Endothelial cell of umbilical vein (primary cell): ENCODE results near the gene LMLN. TPM values are rescaled to one million over a fixed set of nuclear protein-coding genes. Genes with fewer than 3 reads are reported as not detected.
"Not testable (repeated sequence)": the region's sequence is repeated elsewhere in the genome, so short reads cannot be mapped to it uniquely, and the experiment has no call there.

ENCODE experiments used
- BruUV-seq: library from RNA; stranded (reverse); fragments of 400-500 nt; replicated peaks from 2 replicates; lab custom pipeline; 2021; lab: Mats Ljungman, UMichigan
- CTCF ChIA-PET: fragments of 300-600, 350-600 bp; sonication (Branson Sonifier 250); formaldehyde crosslinking; loops from one replicate; lab custom pipeline; 2021; ENCODE audit warnings: antibody characterized with exemption, inconsistent platforms; lab: Charles Lee
- POLR2A ChIA-PET: fragments of 300-600, 350-600 bp; sonication (Branson Sonifier 250); formaldehyde crosslinking; loops from one replicate; lab custom pipeline; 2021; ENCODE audit warnings: antibody characterized with exemption, inconsistent platforms; lab: Charles Lee
- DNase-seq: peaks from one replicate; pipeline ENCODE4 v3.0.0-alpha.2; 2011; ENCODE audit warnings: low read depth, low spot score
- FAIRE-seq: peaks from 2 replicates; lab custom pipeline; 2011; peaks lifted over from hg19 to GRCh38; lab: Jason Lieb, UNC
- H2AFZ ChIP-seq: 2 replicates; pipeline ENCODE4 v1.6.0; 2012; ENCODE audit warnings: low read depth, low read length, control low read depth, inconsistent platforms
- H3K27ac ChIP-seq: 2 replicates; pipeline ENCODE4 v1.5.1; 2011; ENCODE audit warnings: low read depth, mild to moderate bottlenecking, control low read depth, low read length, moderate library complexity; ENCODE audit not compliant: insufficient read depth
- H3K27me3 ChIP-seq, 2 experiments: 2 replicates each; pipeline versions ENCODE4 v1.6.0 to v1.6.1; 2011; ENCODE audit warnings: low read length in 2 of 2, mixed read lengths in 1 of 2; ENCODE audit not compliant: control insufficient read depth in 2 of 2, insufficient read depth in 2 of 2
- H3K36me3 ChIP-seq, 2 experiments: 2 replicates in 1 of 2; 3 replicates in 1 of 2; pipeline ENCODE4 v1.5.1; 2011; ENCODE audit warnings: low read length in 2 of 2, mild to moderate bottlenecking in 1 of 2, moderate library complexity in 1 of 2; ENCODE audit not compliant: control insufficient read depth in 2 of 2, insufficient read depth in 2 of 2; ENCODE audit errors: extremely low read depth in 1 of 2
- H3K4me1 ChIP-seq: 3 replicates; pipeline ENCODE4 v1.5.1; 2011; ENCODE audit warnings: mild to moderate bottlenecking, low read length; ENCODE audit not compliant: control insufficient read depth, insufficient read depth; ENCODE audit errors: extremely low read depth
- H3K4me2 ChIP-seq: 2 replicates; pipeline ENCODE4 v1.6.1; 2011; ENCODE audit warnings: low read length, control low read depth, mixed read lengths; ENCODE audit not compliant: insufficient read depth
- H3K4me3 ChIP-seq, 3 experiments: fragments of 200-600 bp in 1 of 3; sonication (generic), shearing (Covaris generic) in 1 of 3; replicated peaks in 1 of 3; 2 replicates each; pipeline ENCODE4 v1.5.1; 2011 to 2016; ENCODE audit warnings: control low read depth in 3 of 3, low read length in 3 of 3, mild to moderate bottlenecking in 2 of 3, inconsistent platforms in 1 of 3, low read depth in 1 of 3, moderate library complexity in 1 of 3; ENCODE audit not compliant: insufficient read depth in 1 of 3
- H3K79me2 ChIP-seq: 2 replicates; pipeline ENCODE4 v1.6.0; 2012; ENCODE audit warnings: low read length, inconsistent platforms; ENCODE audit not compliant: control insufficient read depth, insufficient read depth
- H3K9ac ChIP-seq: replicated peaks from 2 replicates; pipeline ENCODE3; 2011; ENCODE audit warnings: low read length, control low read depth; ENCODE audit not compliant: insufficient read depth; ENCODE audit errors: extremely low read depth
- H3K9me1 ChIP-seq: replicated peaks from 3 replicates; pipeline ENCODE4 v1.6.0; 2011; ENCODE audit warnings: mild to moderate bottlenecking, low read length; ENCODE audit not compliant: control insufficient read depth, insufficient read depth; ENCODE audit errors: extremely low read depth
- H3K9me3 ChIP-seq: replicated peaks from 2 replicates; pipeline ENCODE4 v1.5.1; 2012; ENCODE audit warnings: low read length, inconsistent platforms; ENCODE audit not compliant: control insufficient read depth, insufficient read depth
- H4K20me1 ChIP-seq: replicated peaks from 2 replicates; pipeline ENCODE3; 2011; ENCODE audit warnings: mild to moderate bottlenecking, low read length; ENCODE audit not compliant: control insufficient read depth, insufficient read depth; ENCODE audit errors: extremely low read depth
- CTCF ChIP-seq, 2 donors: IDR thresholded peaks; 1 replicate in 1 of 2; 2 replicates in 1 of 2; pipeline ENCODE4 v1.5.1; 2011; ENCODE audit warnings: low read length in 2 of 2, mild to moderate bottlenecking in 2 of 2, moderate library complexity in 2 of 2, control low read depth in 1 of 2, inconsistent platforms in 1 of 2, low read depth in 1 of 2; ENCODE audit not compliant: insufficient read depth in 1 of 2; ENCODE audit errors: extremely low read depth in 1 of 2
- EZH2 ChIP-seq: IDR thresholded peaks from 2 replicates; pipeline ENCODE4 v1.6.1; 2012; ENCODE audit warnings: borderline replicate concordance, low read depth, mild to moderate bottlenecking, moderate library complexity, low read length, inconsistent platforms; ENCODE audit not compliant: severe bottlenecking
- FOS ChIP-seq: IDR thresholded peaks from 2 replicates; pipeline ENCODE4 v1.6.1; 2011; ENCODE audit warnings: mild to moderate bottlenecking, low read length, moderate library complexity, borderline replicate concordance; ENCODE audit not compliant: insufficient read depth
- GATA2 ChIP-seq: IDR thresholded peaks from 2 replicates; pipeline ENCODE4 v1.7.0; 2011; ENCODE audit warnings: low read depth, mild to moderate bottlenecking, moderate library complexity, mixed read lengths, low read length; ENCODE audit not compliant: insufficient read length, insufficient read depth
- JUN ChIP-seq: IDR thresholded peaks from 2 replicates; pipeline ENCODE4 v1.6.1; 2011; ENCODE audit warnings: borderline replicate concordance, low read depth; ENCODE audit not compliant: insufficient read length, insufficient read depth
- MYC ChIP-seq: IDR thresholded peaks from one replicate; pipeline ENCODE4 v1.6.1; 2011; ENCODE audit warnings: mild to moderate bottlenecking, low read depth, low read length
- POLR2A ChIP-seq: IDR thresholded peaks from 2 replicates; pipeline ENCODE4 v1.6.1; 2012; ENCODE audit warnings: low read depth, mild to moderate bottlenecking, control low read depth, low read length
- POLR2AphosphoS5 ChIP-seq: IDR thresholded peaks from 2 replicates; pipeline ENCODE4 v1.6.1; 2012; ENCODE audit warnings: low read depth, mild to moderate bottlenecking, control low read depth, low read length, moderate library complexity; ENCODE audit not compliant: insufficient read depth
- dilution Hi-C: fragments of 300-500 bp; cut with MboI; formaldehyde crosslinking; loops from one replicate; pipeline ENCODE4 v1.15.0; 2019; ENCODE audit warnings: low sequenced_read_pairs; ENCODE audit not compliant: extremely low pct_ligation_motif_present
- intact Hi-C: fragments of 100-400 bp; cut with micrococcal nuclease; formaldehyde crosslinking; loops from one replicate; pipeline ENCODE4 v1.10.0; 2022
- polyA plus RNA-seq, 4 experiments: library from polyadenylated mRNA; depleted of rRNA in 3 of 4; stranded (reverse) in 3 of 4; unstranded in 1 of 4; fragments of >200 nt; gene quantifications; 2 replicates each; pipeline versions ENCODE4 v1.2.1 to v1.2.3, GENCODE V29; 2011 to 2012; ENCODE audit warnings: missing spikeins in 1 of 4
- total RNA-seq: library from RNA; stranded (reverse); gene quantifications from 2 replicates; pipeline ENCODE4 v1.2.3, GENCODE V29; 2021

LMLN gene
- total and polyA plus RNA-seq, 2 donors (not counting 3 experiments of a cell fraction or from before 2014, with no cell fraction given), result 4.8 to 6.5 TPM

DNA sequence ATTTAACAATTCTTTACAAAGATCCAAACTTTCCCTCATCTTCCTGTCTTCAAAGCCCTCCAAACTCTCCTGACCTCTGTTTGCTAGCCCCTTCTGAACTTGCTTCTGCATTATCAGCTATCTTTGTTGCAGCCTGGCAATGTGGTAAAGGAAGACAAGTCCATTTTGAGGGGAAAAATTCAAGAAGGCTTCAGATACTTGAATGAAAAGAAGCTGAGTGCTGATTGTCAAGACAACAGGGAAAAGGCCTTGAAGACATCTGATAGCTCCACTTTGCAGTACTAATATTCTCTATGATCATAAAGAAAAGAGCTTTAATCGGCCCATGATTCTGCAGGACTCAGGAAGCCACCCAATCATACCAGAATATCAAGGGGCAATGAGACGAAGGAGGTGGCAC, 91.8 kb downstream of the LMLN start:
- CTCF ChIA-PET, result interaction anchor here (0.6 to 1.9 kb wide), 4 partner anchors 9 to 29 kb away, joined by 3 to 13 read pairs (median 3); no protein-coding TSS in a partner anchor
- no peak overlapping the region for H3K9ac ChIP-seq
- no peaks in the 10 kb centered on the region for H3K4me1 ChIP-seq
- no peaks in the 10 kb centered on the region for H4K20me1 ChIP-seq
- H3K9me1 ChIP-seq, result no peaks in the 10 kb centered on the region
- intact Hi-C loops, result no loop called here
- FAIRE-seq (no peak), DNase-seq (no peak)
- TF ChIP-seq CTCF (IDR thresholded peaks at IDR 0.05; ENCODE audit: extremely low read depth in 1 of 2, insufficient read depth in 1 of 2, low read depth in 1 of 2, low read length in 2 of 2) (no peak), EZH2 (no peak), FOS (no peak), MYC (no peak), POLR2AphosphoS5 (no peak), GATA2 (no peak), JUN (no peak), POLR2A (no peak)
- no TSS peak for BruUV-seq
- POLR2A ChIA-PET, result no interaction called here
- no peaks in the 10 kb centered on the region for H3K36me3 ChIP-seq
- dilution Hi-C loops, result no loop called here
- H3K79me2 ChIP-seq, result no peaks in the 10 kb centered on the region
- H2AFZ ChIP-seq, result no peak overlapping the region
- no peak overlapping the region for H3K4me2 ChIP-seq
- no peak overlapping the region for H3K4me3 ChIP-seq
- H3K27ac ChIP-seq, result no peak overlapping the region
- no peaks in the 10 kb centered on the region for H3K27me3 ChIP-seq
- H3K9me3 ChIP-seq, result no peaks in the 10 kb centered on the region

DNA sequence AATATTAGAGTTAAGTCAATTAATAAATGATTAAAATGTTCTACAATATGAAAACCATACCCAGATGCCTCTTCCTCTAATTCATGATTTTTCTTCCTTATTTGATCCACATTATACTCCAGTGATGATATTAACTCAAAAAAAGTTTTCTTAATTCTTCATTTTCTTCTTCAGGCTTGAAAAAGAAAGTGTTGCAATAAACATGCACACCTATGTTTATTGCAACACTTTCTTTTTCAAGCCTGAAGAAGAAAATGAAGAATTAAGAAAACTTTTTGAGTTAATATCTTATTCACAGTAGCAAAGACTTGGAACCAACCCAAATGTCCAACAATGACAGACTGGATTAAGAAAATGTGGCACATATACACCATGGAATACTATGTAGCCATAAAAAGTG, 93.4 kb downstream of the LMLN start:
- H3K79me2 ChIP-seq, CTCF ChIA-PET, FAIRE-seq, H3K9ac ChIP-seq, dilution Hi-C loops, H3K9me3 ChIP-seq, H3K4me2 ChIP-seq, H3K4me1 ChIP-seq, H3K27ac ChIP-seq, H3K36me3 ChIP-seq, DNase-seq, H3K9me1 ChIP-seq, intact Hi-C loops, H4K20me1 ChIP-seq, H3K27me3 ChIP-seq, H2AFZ ChIP-seq, H3K4me3 ChIP-seq, POLR2A ChIA-PET, BruUV-seq: not testable (repeated sequence)
